Peyer's patch (tissue), 4 donors: ENCODE data around the gene TBL1X.

ENCODE experiments used
- CTCF ChIP-seq, 6 experiments: fragments of 450-650 bp in 4 of 6; fragments of 200-600 bp in 2 of 6; sonication (generic) in 1 of 6; IDR thresholded peaks; one replicate each; pipeline ENCODE4 v1.5.1; 2017 to 2019; ENCODE audit warnings: antibody characterized with exemption in 6 of 6, mild to moderate bottlenecking in 3 of 6, moderate library complexity in 1 of 6
- POLR2A ChIP-seq, 2 donors: fragments of 450-650 bp; IDR thresholded peaks; one replicate each; pipeline ENCODE4 v1.5.1; 2017; ENCODE audit warnings: antibody characterized with exemption in 2 of 2, mild to moderate bottlenecking in 2 of 2, moderate library complexity in 2 of 2

DNA sequence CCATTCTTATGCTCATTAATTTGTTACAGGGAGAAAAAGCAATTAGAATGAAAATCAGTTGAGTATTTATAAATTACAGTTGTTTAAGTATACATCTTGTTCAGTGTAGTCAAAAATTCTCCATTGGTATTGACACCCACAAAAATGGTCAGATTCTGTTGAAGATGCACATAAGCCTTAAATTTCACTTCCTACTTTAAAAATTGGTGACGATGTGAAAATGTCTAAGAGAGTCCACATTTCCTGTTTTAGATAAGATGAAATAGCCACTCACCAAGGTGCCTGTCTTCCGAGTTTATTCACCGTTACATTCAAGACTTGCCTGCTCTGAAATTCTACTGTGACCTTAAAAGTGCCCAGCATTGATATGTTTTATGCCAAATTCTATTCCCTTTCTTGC is 207.1 kb downstream of the TBL1X start:
- TF ChIP-seq CTCF (IDR thresholded peaks at IDR 0.05) (no peak), POLR2A (IDR thresholded peaks at IDR 0.05) (no peak)
